A549 (cell line): ENCODE measurements around the gene RFWD3.

ENCODE experiments used
- EP300 ChIP-seq, 2 experiments: fragments of >200 bp; sonication (Bioruptor Twin); formaldehyde crosslinking; IDR thresholded peaks; 2 replicates in 1 of 2; 3 replicates in 1 of 2; pipeline ENCODE4 v1.6.1; 2016 to 2017
- NR3C1 ChIP-seq: fragments of >200 bp; sonication (Bioruptor Twin); formaldehyde crosslinking; IDR thresholded peaks from 3 replicates; pipeline ENCODE4 v1.6.1; 2017
- POLR2A ChIP-seq: IDR thresholded peaks from 2 replicates; pipeline ENCODE4 v1.6.1; 2012; ENCODE audit warnings: mild to moderate bottlenecking, low read length
- ZFP36 ChIP-seq: fragments of 450-650 bp; IDR thresholded peaks from 2 replicates; pipeline ENCODE4 v1.6.1; 2014; ENCODE audit warnings: borderline replicate concordance; ENCODE audit not compliant: partially characterized antibody

- TF ChIP-seq POLR2A (peak; percentile 99), ZFP36 (no peak), NR3C1 (no peak), EP300 (IDR thresholded peaks at IDR 0.05) (no peak)
Measured at GRCh38 chr16:74606521-74607309, 60.0 kb downstream of the RFWD3 start, which contains the start of gene GLG1.
